Neuronal stem cell (in vitro differentiated cells): ENCODE measurements around the gene CST7.

Experiments used
- DNase-seq: peaks from one replicate; pipeline ENCODE4 v3.0.0-alpha.2; 2013; ENCODE audit warnings: low spot score
- H2AFZ ChIP-seq: one replicate; pipeline ENCODE4 v1.6.1; 2013; ENCODE audit warnings: mild to moderate bottlenecking, low read length, inconsistent platforms
- H2AK5ac ChIP-seq: 2 replicates; pipeline ENCODE4 v1.6.1; 2013; ENCODE audit warnings: low read depth, mild to moderate bottlenecking, inconsistent platforms, low read length, moderate library complexity, mixed read lengths
- H2BK120ac ChIP-seq: 2 replicates; pipeline ENCODE4 v1.6.1; 2013; ENCODE audit warnings: low read depth, mild to moderate bottlenecking, inconsistent platforms, low read length, moderate library complexity, mixed read lengths
- H2BK12ac ChIP-seq: one replicate; pipeline ENCODE4 v1.6.1; 2013; ENCODE audit warnings: low read length, inconsistent platforms
- H2BK15ac ChIP-seq: 2 replicates; pipeline ENCODE4 v1.6.1; 2013; ENCODE audit warnings: mild to moderate bottlenecking, low read length, inconsistent platforms, mixed read lengths
- H2BK5ac ChIP-seq: one replicate; pipeline ENCODE4 v1.6.1; 2013; ENCODE audit warnings: inconsistent platforms, mild to moderate bottlenecking, low read length, moderate library complexity
- H3K14ac ChIP-seq: one replicate; pipeline ENCODE4 v1.6.1; 2013; ENCODE audit warnings: low read length, inconsistent platforms
- H3K18ac ChIP-seq: 2 replicates; pipeline ENCODE4 v1.6.1; 2013; ENCODE audit warnings: low read length, inconsistent platforms
- H3K23ac ChIP-seq: 2 replicates; pipeline ENCODE4 v1.6.1; 2013; ENCODE audit warnings: low read depth, mild to moderate bottlenecking, mixed read lengths, low read length, inconsistent platforms; ENCODE audit not compliant: poor library complexity
- H3K27ac ChIP-seq: replicated peaks from 3 replicates; pipeline ENCODE4 v1.5.1; 2013; ENCODE audit warnings: low read length, inconsistent platforms
- H3K27me3 ChIP-seq, 3 experiments: 2 replicates each; pipeline ENCODE4 v1.6.1; 2013; ENCODE audit warnings: low read length in 3 of 3, mild to moderate bottlenecking in 2 of 3, inconsistent platforms in 1 of 3, low read depth in 1 of 3, mixed read lengths in 1 of 3, moderate library complexity in 1 of 3; ENCODE audit not compliant: control insufficient read depth in 3 of 3, insufficient read depth in 3 of 3
- H3K36me3 ChIP-seq, 2 donors: replicated peaks in 1 of 2; 2 replicates each; pipeline ENCODE4 v1.6.1; 2013; ENCODE audit warnings: low read length in 2 of 2; ENCODE audit not compliant: control insufficient read depth in 2 of 2, insufficient read depth in 2 of 2
- H3K4ac ChIP-seq: 2 replicates; pipeline ENCODE4 v1.6.1; 2013; ENCODE audit warnings: inconsistent platforms, mild to moderate bottlenecking, low read length, moderate library complexity
- H3K4me1 ChIP-seq, 2 donors: 1 replicate in 1 of 2; 2 replicates in 1 of 2; pipeline ENCODE4 v1.6.1; 2013; ENCODE audit warnings: low read length in 2 of 2, low read depth in 1 of 2; ENCODE audit not compliant: control insufficient read depth in 2 of 2, insufficient read depth in 1 of 2
- H3K4me2 ChIP-seq: one replicate; pipeline ENCODE4 v1.6.1; 2013; ENCODE audit warnings: mild to moderate bottlenecking, low read length, inconsistent platforms; ENCODE audit not compliant: insufficient read depth, poor library complexity, severe bottlenecking
- H3K4me3 ChIP-seq, 2 donors: 2 replicates each; pipeline ENCODE4 v1.5.1; 2013; ENCODE audit warnings: low read length in 2 of 2, mild to moderate bottlenecking in 2 of 2, inconsistent platforms in 1 of 2, moderate library complexity in 1 of 2
- H3K79me1 ChIP-seq: one replicate; pipeline ENCODE4 v1.6.1; 2013; ENCODE audit warnings: low read depth, mild to moderate bottlenecking, inconsistent platforms, low read length, moderate library complexity
- H3K9ac ChIP-seq: one replicate; pipeline ENCODE4 v1.6.1; 2013; ENCODE audit warnings: mild to moderate bottlenecking, low read depth, low read length, inconsistent platforms; ENCODE audit not compliant: poor library complexity
- H3K9me3 ChIP-seq, 2 donors: replicated peaks in 1 of 2; 2 replicates each; pipeline versions ENCODE3 to v1.6.1; 2013; ENCODE audit warnings: low read length in 2 of 2, mild to moderate bottlenecking in 2 of 2, inconsistent platforms in 1 of 2, low read depth in 1 of 2, mixed read lengths in 1 of 2, moderate library complexity in 1 of 2; ENCODE audit not compliant: control insufficient read depth in 2 of 2, insufficient read depth in 1 of 2
- H4K8ac ChIP-seq: one replicate; pipeline ENCODE4 v1.6.1; 2013; ENCODE audit warnings: low read depth, mild to moderate bottlenecking, inconsistent platforms, low read length, moderate library complexity
- H4K91ac ChIP-seq: one replicate; pipeline ENCODE4 v1.6.1; 2013; ENCODE audit warnings: low read length, low read depth, mild to moderate bottlenecking, inconsistent platforms; ENCODE audit not compliant: poor library complexity
- WGBS, 2 donors: extraction: QIAGEN DNeasy Blood & Tissue Kit; methylation state at CpG; one replicate each; pipeline ENCODE4 v1.1.7; 2013; ENCODE audit warnings: missing lambda C conversion rate in 2 of 2, mixed read lengths in 1 of 2; ENCODE audit not compliant: insufficient read length in 2 of 2, insufficient replicate concordance in 1 of 2; ENCODE audit errors: extremely low coverage in 2 of 2; 5-methylcytosine and 5-hydroxymethylcytosine counted together

Gene CST7

GRCh38 chr20:24983896-24984295 lies 34.8 kb downstream of the CST7 start:
- peaks cover 22 to 48% of the 10 kb centered on the region in 2 donors for H3K36me3 ChIP-seq
- no peak overlapping the region for H3K18ac ChIP-seq
- H3K4me2 ChIP-seq = no peak overlapping the region
- H4K8ac ChIP-seq = no peak overlapping the region
- no peak overlapping the region for H3K27ac ChIP-seq
- peaks cover 0 to 3% of the 10 kb centered on the region in 2 donors for H3K4me1 ChIP-seq
- no peak overlapping the region for H2BK15ac ChIP-seq
- H2AFZ ChIP-seq = no peak overlapping the region
- H3K4ac ChIP-seq = no peak overlapping the region
- no peak overlapping the region for H3K23ac ChIP-seq
- no peak overlapping the region for H3K4me3 ChIP-seq
- no peak overlapping the region for H3K14ac ChIP-seq
- no peak overlapping the region for H4K91ac ChIP-seq
- H2BK120ac ChIP-seq = no peak overlapping the region
- no CpG with 5 or more reads among the region's 8 CpGs for WGBS, 2 donors
- H3K9me3 ChIP-seq = peaks cover 12 to 16% of the 10 kb centered on the region in 2 donors
- no peak overlapping the region for H3K9ac ChIP-seq
- no peak overlapping the region for H2BK5ac ChIP-seq
- H2AK5ac ChIP-seq = no peak overlapping the region
- H3K79me1 ChIP-seq = peaks cover 12% of the 10 kb centered on the region
- no peaks in the 10 kb centered on the region for H3K27me3 ChIP-seq
- H2BK12ac ChIP-seq = no peak overlapping the region
- DNase-seq = no peak

DNA sequence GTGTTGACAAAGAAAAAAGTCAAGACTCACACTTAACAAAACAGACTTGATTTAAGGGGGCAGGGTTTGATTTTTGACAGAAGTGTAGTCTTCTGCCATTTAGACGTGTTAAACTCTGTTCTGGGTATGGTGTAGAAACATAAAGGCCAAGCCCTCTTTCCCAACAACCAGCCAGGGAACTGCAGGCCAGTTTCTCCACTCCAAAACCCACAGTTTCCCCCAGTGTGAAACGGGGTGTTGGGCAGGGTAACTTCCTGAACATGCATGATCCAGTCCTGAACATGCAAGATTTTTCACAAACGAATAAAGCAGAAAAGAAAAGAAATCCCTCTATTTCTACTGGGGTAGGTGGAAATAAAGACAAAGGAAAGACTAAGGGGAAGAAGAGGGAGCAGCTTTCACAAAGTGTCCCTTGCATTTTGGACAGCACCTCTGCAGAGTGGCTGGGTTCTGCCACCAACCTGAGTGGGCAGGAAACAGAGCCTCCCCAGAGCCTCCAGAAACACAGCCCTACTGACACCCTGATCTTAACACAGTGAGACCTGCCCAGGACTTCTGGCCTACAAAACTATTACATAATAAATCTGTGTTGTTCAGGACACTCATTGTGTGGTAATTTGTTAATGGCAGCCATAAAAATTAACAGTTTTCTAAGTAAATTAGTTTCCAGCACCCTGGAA lies 36.0 kb downstream of the CST7 start:
- DNase-seq = no peak
- Histone ChIP-seq H2AFZ (no peak overlapping the region), H2AK5ac (no peak overlapping the region), H3K4ac (no peak overlapping the region), H3K14ac (no peak overlapping the region), H2BK5ac (no peak overlapping the region), H3K27me3 (no peaks in the 10 kb centered on the region), H2BK12ac (no peak overlapping the region), H3K18ac (no peak overlapping the region), H3K4me1 (peaks cover 0 to 3% of the 10 kb centered on the region in 2 donors), H3K79me1 (peaks cover 11% of the 10 kb centered on the region), H3K27ac (no peak overlapping the region), H3K36me3 (peaks cover 18 to 46% of the 10 kb centered on the region in 2 donors), H3K23ac (no peak overlapping the region), H3K4me2 (no peak overlapping the region), H4K91ac (no peak overlapping the region), H4K8ac (no peak overlapping the region), H3K9ac (no peak overlapping the region), H3K9me3 (peaks cover 7% of the 10 kb centered on the region in 2 donors), H2BK120ac (no peak overlapping the region), H3K4me3 (no peak overlapping the region), H2BK15ac (no peak overlapping the region)
- no CpG with 5 or more reads among the region's 3 CpGs for WGBS, 2 donors

DNA sequence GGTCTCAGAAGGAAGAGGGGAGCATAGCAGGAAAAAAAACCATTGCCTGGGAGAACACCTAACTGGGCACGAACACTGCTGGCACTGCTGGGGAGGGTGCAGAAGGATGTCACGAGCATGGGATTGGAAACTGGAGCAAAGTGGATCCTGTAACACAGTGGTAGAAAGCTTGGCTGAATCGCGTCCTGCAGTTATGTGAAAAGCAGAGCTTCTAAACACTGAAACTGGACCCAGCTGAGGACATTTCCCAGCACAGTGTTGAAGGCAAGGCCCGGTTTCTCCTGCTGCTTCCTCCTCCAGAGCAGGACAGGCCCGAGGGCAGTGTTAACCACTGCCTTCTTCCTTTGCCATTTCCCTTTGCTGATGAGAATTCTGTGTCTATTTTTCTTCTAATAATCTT lies 36.7 kb downstream of the CST7 start:
- Histone ChIP-seq H4K8ac (no peak overlapping the region), H2BK5ac (no peak overlapping the region), H2BK15ac (no peak overlapping the region), H2AK5ac (no peak overlapping the region), H3K9me3 (peaks cover 0 to under 1% of the 10 kb centered on the region in 2 donors), H4K91ac (no peak overlapping the region), H3K79me1 (peaks cover 5% of the 10 kb centered on the region), H3K4ac (no peak overlapping the region), H3K18ac (no peak overlapping the region), H3K27ac (no peak overlapping the region), H3K4me2 (no peak overlapping the region), H2AFZ (no peak overlapping the region), H3K9ac (no peak overlapping the region), H3K14ac (no peak overlapping the region), H2BK120ac (no peak overlapping the region), H3K4me1 (peaks cover 0 to 3% of the 10 kb centered on the region in 2 donors), H3K36me3 (peaks cover 12 to 39% of the 10 kb centered on the region in 2 donors), H2BK12ac (no peak overlapping the region), H3K4me3 (no peak overlapping the region), H3K23ac (no peak overlapping the region), H3K27me3 (no peaks in the 10 kb centered on the region)
- DNase-seq = no peak
- whole genome bisulfite sequencing, 2 donors = no CpG with 5 or more reads among the region's 6 CpGs

GRCh38 chr20:24986436-24987015 lies 37.5 kb downstream of the CST7 start:
- Histone ChIP-seq H3K4ac (no peak overlapping the region), H3K27me3 (no peaks in the 10 kb centered on the region), H3K79me1 (peaks cover 5% of the 10 kb centered on the region), H3K18ac (no peak overlapping the region), H3K4me2 (no peak overlapping the region), H3K23ac (no peak overlapping the region), H2AK5ac (no peak overlapping the region), H2BK120ac (no peak overlapping the region), H2BK12ac (no peak overlapping the region), H3K9ac (no peak overlapping the region), H2BK15ac (no peak overlapping the region), H2AFZ (no peak overlapping the region), H3K4me1 (peaks cover 4 to 5% of the 10 kb centered on the region in 2 donors), H3K9me3 (no peaks in the 10 kb centered on the region), H3K27ac (no peak overlapping the region), H2BK5ac (no peak overlapping the region), H3K4me3 (no peak overlapping the region), H4K8ac (no peak overlapping the region), H3K36me3 (peaks cover 6 to 31% of the 10 kb centered on the region in 2 donors), H3K14ac (no peak overlapping the region), H4K91ac (no peak overlapping the region)
- WGBS, 2 donors = no CpG with 5 or more reads among the region's 7 CpGs
- no peak for DNase-seq
